Colonic mucosa (tissue), 4 donors: ENCODE measurements around the gene ACAP1. TPM values are rescaled to one million over a fixed set of nuclear protein-coding genes. Genes with fewer than 3 reads are reported as not detected.

Experiments used
- DNase-seq: peaks from one replicate; pipeline ENCODE4 v3.0.0-alpha.2; 2020
- H3K27ac ChIP-seq: fragments of 200-600 bp; one replicate; pipeline ENCODE4 v1.8.0; 2021
- H3K27me3 ChIP-seq: fragments of 200-600 bp; one replicate; pipeline ENCODE4 v1.8.0; 2021
- H3K36me3 ChIP-seq: fragments of 200-600 bp; one replicate; pipeline ENCODE4 v1.8.0; 2021
- H3K4me1 ChIP-seq: fragments of 200-600 bp; one replicate; pipeline ENCODE4 v1.8.0; 2021; ENCODE audit warnings: mild to moderate bottlenecking
- H3K4me3 ChIP-seq: fragments of 200-600 bp; one replicate; pipeline ENCODE4 v1.8.0; 2021
- H3K9ac ChIP-seq, 2 donors: one replicate each; pipeline ENCODE4 v1.7.0; 2013; ENCODE audit warnings: control low read depth in 2 of 2, low read depth in 2 of 2, low read length in 2 of 2
- H3K9me3 ChIP-seq: fragments of 200-600 bp; one replicate; pipeline ENCODE4 v1.8.0; 2021
- CTCF ChIP-seq: fragments of 200-600 bp; IDR thresholded peaks from one replicate; pipeline ENCODE4 v1.8.0; 2022; ENCODE audit warnings: antibody characterized with exemption, mild to moderate bottlenecking
- intact Hi-C: fragments of 100-400 bp; cut with DNase I; formaldehyde crosslinking; loops from one replicate; pipeline ENCODE4 v1.14.1; 2022
- total RNA-seq, 2 donors: library from RNA; stranded (reverse); fragmentation: NEBNext Ultra II Directional in 1 of 2; extraction: Animal tissue kit (Norgen Biotek cat#: 25700) in 1 of 2; gene quantifications; one replicate each; pipeline ENCODE4 v1.2.1, GENCODE V29; 2021
- donor health status: healthy.
- donor health status: DM: no; HTN: no; CAD: no.
- donor health status: DM: no; HTN: no; CAD: no.

Gene ACAP1
- total RNA-seq, 2 donors from 2014 or later, result 7.4 to 12.1 TPM

- intact Hi-C loops, result no loop called here
- Histone ChIP-seq H3K9me3 (no peaks in the 10 kb centered on the region), H3K4me3 (no peak overlapping the region), H3K4me1 (peaks cover 20% of the 10 kb centered on the region), H3K36me3 (peaks cover 30% of the 10 kb centered on the region), H3K27ac (no peak overlapping the region), H3K9ac (no peak overlapping the region), H3K27me3 (no peaks in the 10 kb centered on the region)
- no peak for TF ChIP-seq CTCF
- DNase-seq, result no peak
Measured at GRCh38 chr17:7313088-7313889, 23.0 kb upstream of the ACAP1 start.

DNA sequence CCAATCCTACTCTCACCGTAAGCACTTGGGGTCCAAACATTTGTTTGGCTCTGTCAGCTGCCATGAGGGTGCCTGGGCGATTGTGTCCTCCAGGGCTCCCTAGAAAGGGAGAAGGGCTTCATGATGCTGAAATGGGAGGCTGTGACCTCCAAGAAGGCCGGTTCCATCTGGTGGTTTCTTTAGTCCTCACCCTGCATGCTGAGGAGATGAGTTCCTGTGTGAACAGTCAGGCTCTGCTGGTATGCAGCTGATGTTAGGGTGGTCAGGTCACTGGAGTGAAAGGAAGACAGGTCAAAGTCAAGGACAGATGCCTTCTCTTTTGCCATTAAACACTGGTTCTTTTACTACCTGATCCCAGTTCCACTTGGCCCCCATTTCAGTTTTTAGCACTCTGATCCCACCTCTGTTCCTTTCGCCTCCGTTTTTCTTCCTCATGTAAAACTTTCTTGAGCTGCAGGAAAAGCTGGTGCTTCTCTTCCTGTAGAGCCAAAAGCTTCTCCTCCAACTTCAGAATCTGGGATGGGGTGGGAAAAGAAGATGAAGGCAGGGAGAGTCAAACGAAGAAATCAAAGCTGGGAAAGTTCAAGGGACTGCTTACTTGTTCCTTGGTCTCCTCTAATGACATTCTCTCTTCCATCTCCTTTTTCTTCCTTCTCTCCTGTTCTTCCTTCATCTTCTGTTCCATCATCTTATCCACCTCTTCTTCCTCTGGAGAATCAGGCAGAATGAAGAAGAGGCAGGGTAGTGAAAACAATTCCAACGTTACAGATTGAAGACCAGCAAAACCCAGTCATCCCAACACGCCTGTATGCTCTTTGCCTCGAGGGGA is 22.2 kb upstream of the ACAP1 start:
- intact Hi-C loops, result no loop called here
- Histone ChIP-seq H3K9ac (peak overlapping the region; percentile 92), H3K9me3 (no peaks in the 10 kb centered on the region), H3K4me3 (peak overlapping the region; percentile 98), H3K36me3 (peaks cover 30% of the 10 kb centered on the region), H3K27ac (peak overlapping the region; percentile 92), H3K27me3 (no peaks in the 10 kb centered on the region), H3K4me1 (peaks cover 20% of the 10 kb centered on the region)
- TF ChIP-seq CTCF, result no peak
- no peak for DNase-seq

- no peaks in the 10 kb centered on the region for H3K9me3 ChIP-seq
- H3K9ac ChIP-seq, result peak within 1 kb of the TSS; percentile 92
- no peak for TF ChIP-seq CTCF
- H3K4me3 ChIP-seq, result peak within 1 kb of the TSS; percentile 98
- intact Hi-C loops, result no loop called here
- peaks cover 26% of the 10 kb centered on the region for H3K36me3 ChIP-seq
- H3K4me1 ChIP-seq, result peaks cover 16% of the 10 kb centered on the region
- H3K27ac ChIP-seq, result peak within 1 kb of the TSS; percentile 92
- H3K27me3 ChIP-seq, result no peaks in the 10 kb centered on the region
- DNase-seq, result peak; percentile 94
Measured at GRCh38 chr17:7314719-7315569, 21.4 kb upstream of the ACAP1 start, which contains the start of gene GPS2. GPS2 (minus strand) TSS chr17:7315360; CDS start chr17:7315052, 308 bp downstream.

DNA sequence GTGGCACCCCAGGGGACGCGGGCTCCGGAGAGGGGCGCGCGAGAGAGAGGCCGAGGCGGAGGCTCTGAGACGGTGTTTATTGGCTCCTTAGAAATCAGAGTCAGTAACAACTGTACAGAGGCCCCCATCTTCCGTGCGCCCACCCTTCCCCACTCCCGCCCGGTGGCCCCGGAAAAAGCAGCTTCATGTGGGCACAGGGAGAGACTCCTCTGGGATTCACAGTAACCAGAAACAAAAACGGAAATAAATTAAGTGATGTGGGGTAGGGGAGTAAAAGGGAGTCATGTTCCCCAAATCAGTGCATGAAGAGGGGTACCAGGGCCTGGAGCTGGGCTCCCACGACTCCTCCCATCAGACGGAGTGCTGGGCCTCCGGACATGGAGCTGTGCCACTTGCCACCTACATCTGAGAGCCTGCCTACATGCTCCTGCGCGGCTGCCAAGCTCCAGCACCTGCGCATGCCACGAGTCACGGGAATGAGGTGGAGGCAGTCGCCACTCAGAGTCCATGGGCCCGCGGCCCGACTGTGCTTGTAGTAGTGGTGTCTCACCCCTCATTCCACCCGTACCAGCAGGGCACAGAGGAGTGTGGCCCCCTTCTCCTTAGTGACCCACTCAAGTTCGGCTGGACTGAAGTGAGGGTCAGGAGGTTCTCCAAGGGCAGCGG is 20.6 kb upstream of the ACAP1 start:
- no peaks in the 10 kb centered on the region for H3K27me3 ChIP-seq
- peak overlapping the region; percentile 83 to 92 for H3K9ac ChIP-seq
- no peaks in the 10 kb centered on the region for H3K9me3 ChIP-seq
- no peak for DNase-seq
- intact Hi-C loops, result no loop called here
- H3K4me1 ChIP-seq, result peaks cover 13% of the 10 kb centered on the region
- TF ChIP-seq CTCF, result no peak
- peak overlapping the region; percentile 92 for H3K27ac ChIP-seq
- H3K4me3 ChIP-seq, result peak overlapping the region; percentile 98
- H3K36me3 ChIP-seq, result peaks cover 19% of the 10 kb centered on the region
